H9 (cell line): ENCODE results near the gene HNF4A. TPM values are rescaled to one million over a fixed set of nuclear protein-coding genes. Genes with fewer than 3 reads are reported as not detected.

Experiments
- DNase-seq: peaks from one replicate; pipeline ENCODE4 v3.0.0-alpha.2; 2017
- H2AFZ ChIP-seq: one replicate; pipeline ENCODE4 v1.6.1; 2013; ENCODE audit warnings: mild to moderate bottlenecking, low read length, control low read depth, moderate library complexity
- H2AK5ac ChIP-seq: 2 replicates; pipeline ENCODE4 v1.6.1; 2013; ENCODE audit warnings: low read length, control low read depth, mixed read lengths; ENCODE audit not compliant: insufficient read length
- H2BK120ac ChIP-seq: one replicate; pipeline ENCODE4 v1.6.1; 2013; ENCODE audit warnings: low read depth, mild to moderate bottlenecking, low read length, control low read depth, inconsistent platforms; ENCODE audit not compliant: poor library complexity, severe bottlenecking
- H2BK12ac ChIP-seq: 2 replicates; pipeline ENCODE4 v1.6.1; 2013; ENCODE audit warnings: low read length, control low read depth, mixed read lengths, low read depth; ENCODE audit not compliant: insufficient read length
- H2BK15ac ChIP-seq: 2 replicates; pipeline ENCODE4 v1.6.1; 2013; ENCODE audit warnings: low read depth, low read length, control low read depth
- H2BK20ac ChIP-seq: one replicate; pipeline ENCODE4 v1.6.1; 2013; ENCODE audit warnings: low read depth, mild to moderate bottlenecking, low read length, control low read depth, inconsistent platforms; ENCODE audit not compliant: poor library complexity, severe bottlenecking
- H2BK5ac ChIP-seq: 2 replicates; pipeline ENCODE4 v1.6.1; 2013; ENCODE audit warnings: low read length, control low read depth, mixed read lengths; ENCODE audit not compliant: insufficient read length
- H3K14ac ChIP-seq: 2 replicates; pipeline ENCODE4 v1.6.1; 2013; ENCODE audit warnings: low read length, control low read depth; ENCODE audit not compliant: insufficient read depth
- H3K18ac ChIP-seq: 2 replicates; pipeline ENCODE4 v1.6.1; 2013; ENCODE audit warnings: low read depth, mild to moderate bottlenecking, mixed read lengths, low read length, control low read depth; ENCODE audit not compliant: insufficient read length
- H3K23ac ChIP-seq: 2 replicates; pipeline ENCODE4 v1.6.1; 2013; ENCODE audit warnings: low read length, control low read depth, mixed read lengths, low read depth; ENCODE audit not compliant: insufficient read length
- H3K23me2 ChIP-seq: 2 replicates; pipeline ENCODE4 v1.6.1; 2013; ENCODE audit warnings: low read depth, mild to moderate bottlenecking, mixed read lengths, low read length, control low read depth; ENCODE audit not compliant: insufficient read length, poor library complexity, severe bottlenecking
- H3K27ac ChIP-seq: 2 replicates; pipeline ENCODE4 v1.5.1; 2013; ENCODE audit warnings: low read length, control low read depth, mixed read lengths, low read depth; ENCODE audit not compliant: insufficient read length
- H3K27me3 ChIP-seq: 2 replicates; pipeline ENCODE4 v1.6.1; 2013; ENCODE audit warnings: low read length, control low read depth, inconsistent platforms; ENCODE audit not compliant: insufficient read depth
- H3K4ac ChIP-seq: 2 replicates; pipeline ENCODE4 v1.6.1; 2013; ENCODE audit warnings: low read depth, mild to moderate bottlenecking, control low read depth, inconsistent platforms, low read length, moderate library complexity
- H3K4me1 ChIP-seq: 2 replicates; pipeline ENCODE4 v1.6.1; 2013; ENCODE audit warnings: low read length, control low read depth, inconsistent platforms; ENCODE audit not compliant: insufficient read depth
- H3K4me2 ChIP-seq: 2 replicates; pipeline ENCODE4 v1.6.1; 2013; ENCODE audit warnings: low read length, control low read depth, mixed read lengths; ENCODE audit not compliant: insufficient read length, insufficient read depth
- H3K56ac ChIP-seq: 2 replicates; pipeline ENCODE4 v1.6.1; 2013; ENCODE audit warnings: low read depth, mild to moderate bottlenecking, mixed read lengths, low read length, control low read depth; ENCODE audit not compliant: insufficient read length
- H3K79me1 ChIP-seq: 2 replicates; pipeline ENCODE4 v1.6.1; 2013; ENCODE audit warnings: low read depth, mild to moderate bottlenecking, moderate library complexity, low read length, control low read depth, inconsistent platforms; ENCODE audit not compliant: insufficient read depth, poor library complexity, severe bottlenecking
- H3K79me2 ChIP-seq: 2 replicates; pipeline ENCODE4 v1.6.1; 2013; ENCODE audit warnings: low read length, control low read depth, inconsistent platforms; ENCODE audit not compliant: insufficient read depth
- H3K9ac ChIP-seq: 2 replicates; pipeline ENCODE4 v1.6.1; 2013; ENCODE audit warnings: low read length, control low read depth, mixed read lengths; ENCODE audit not compliant: insufficient read length; ENCODE audit errors: extremely low read depth
- H3K9me3 ChIP-seq: one replicate; pipeline ENCODE4 v1.6.1; 2013; ENCODE audit warnings: low read depth, low read length, inconsistent platforms; ENCODE audit not compliant: control insufficient read depth
- H3T11ph ChIP-seq: one replicate; pipeline ENCODE4 v1.6.1; 2013; ENCODE audit warnings: mild to moderate bottlenecking, low read length, control low read depth, inconsistent platforms
- H4K20me1 ChIP-seq: one replicate; pipeline ENCODE4 v1.6.1; 2013; ENCODE audit not compliant: control insufficient read depth, insufficient read length, insufficient read depth
- H4K5ac ChIP-seq: 2 replicates; pipeline ENCODE4 v1.6.1; 2013; ENCODE audit warnings: low read depth, mild to moderate bottlenecking, mixed read lengths, low read length, control low read depth; ENCODE audit not compliant: insufficient read length
- H4K8ac ChIP-seq: replicated peaks from 2 replicates; pipeline ENCODE4 v1.6.1; 2013; ENCODE audit warnings: low read length, control low read depth, mixed read lengths, low read depth; ENCODE audit not compliant: insufficient read length
- H4K91ac ChIP-seq: 2 replicates; pipeline ENCODE4 v1.6.1; 2013; ENCODE audit warnings: low read depth, mild to moderate bottlenecking, moderate library complexity, mixed read lengths, low read length, control low read depth; ENCODE audit not compliant: insufficient read length
- H3K27ac Mint-ChIP-seq, 3 experiments: 2 replicates in 2 of 3; 3 replicates in 1 of 3; pipeline ENCODE4 v1.8.0; 2020 to 2021; ENCODE audit warnings: mixed read lengths in 3 of 3, mild to moderate bottlenecking in 1 of 3, moderate library complexity in 1 of 3
- H3K27me3 Mint-ChIP-seq: 2 replicates; pipeline ENCODE4 v1.8.0; 2021; ENCODE audit warnings: low read depth, mild to moderate bottlenecking, moderate library complexity, mixed read lengths
- H3K36me3 Mint-ChIP-seq, 3 experiments: 2 replicates in 2 of 3; 3 replicates in 1 of 3; pipeline ENCODE4 v1.8.0; 2020 to 2021; ENCODE audit warnings: low read depth in 3 of 3, mixed read lengths in 3 of 3; ENCODE audit not compliant: insufficient read depth in 1 of 3
- H3K4me1 Mint-ChIP-seq, 2 experiments: 2 replicates each; pipeline ENCODE4 v1.8.0; 2020; ENCODE audit warnings: mixed read lengths in 2 of 2
- H3K4me3 Mint-ChIP-seq, 2 experiments: 2 replicates in 1 of 2; 3 replicates in 1 of 2; pipeline ENCODE4 v1.8.0; 2020 to 2021; ENCODE audit warnings: mild to moderate bottlenecking in 2 of 2, mixed read lengths in 2 of 2, moderate library complexity in 1 of 2
- H3K9me3 Mint-ChIP-seq, 2 experiments: 2 replicates in 1 of 2; 3 replicates in 1 of 2; pipeline ENCODE4 v1.8.0; 2020; ENCODE audit warnings: mild to moderate bottlenecking in 2 of 2, mixed read lengths in 2 of 2, moderate library complexity in 1 of 2
- WGBS: extraction: QIAGEN DNeasy Blood & Tissue Kit; methylation state at CpG from one replicate; pipeline ENCODE4 v1.1.7; 2013; ENCODE audit warnings: missing lambda C conversion rate, low lambda C conversion rate, mixed read lengths; ENCODE audit not compliant: insufficient read length; ENCODE audit errors: extremely low coverage; 5-methylcytosine and 5-hydroxymethylcytosine counted together
- total RNA-seq: library from RNA; stranded (reverse); gene quantifications from 2 replicates; pipeline ENCODE4 v1.2.1, GENCODE V29; 2021
- TF ChIP-seq, protein P1 (sequence below): fragments of 200-600 bp; sonication (generic); conservative IDR thresholded peaks from 3 replicates; pipeline ENCODE4 v1.8.0; 2021; ENCODE audit warnings: antibody characterized with exemption, mild to moderate bottlenecking

Gene HNF4A
- total RNA-seq, 1 experiment from 2014 or later = not detected

DNA sequence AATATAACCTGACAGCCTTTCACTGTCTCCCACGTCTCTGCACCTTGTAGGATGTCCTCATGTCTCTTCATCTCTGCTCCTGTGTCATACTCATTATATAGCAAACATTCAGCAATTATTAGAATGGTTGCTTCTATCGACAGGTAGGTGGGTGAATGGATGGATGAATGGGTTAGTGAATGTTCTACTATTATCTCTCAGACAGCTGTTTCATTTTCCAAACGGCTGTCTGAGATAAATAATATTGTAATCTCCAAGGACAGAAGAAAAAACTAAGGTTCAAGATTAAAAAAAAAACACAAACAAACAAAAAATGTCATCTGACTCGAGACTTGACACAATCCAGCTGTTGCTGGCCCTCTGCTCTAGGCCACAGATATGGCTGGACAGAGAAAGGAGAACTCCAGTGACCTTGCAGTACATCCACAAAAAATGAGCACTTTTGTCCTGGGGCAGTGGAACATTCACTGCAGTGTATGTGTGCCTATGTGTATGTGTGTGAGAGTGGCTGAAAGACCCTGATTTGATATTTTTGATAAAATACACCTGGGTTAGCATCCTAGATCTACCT lies 2.1 kb downstream of the HNF4A start:
- H3K14ac ChIP-seq = no peak overlapping the region
- H2AFZ ChIP-seq = no peak overlapping the region
- no peak overlapping the region for H2BK20ac ChIP-seq
- H3K56ac ChIP-seq = no peak overlapping the region
- H2AK5ac ChIP-seq = no peak overlapping the region
- H4K5ac ChIP-seq = no peak overlapping the region
- peaks cover 2% of the 10 kb centered on the region for H3K27me3 Mint-ChIP-seq
- H3K27me3 ChIP-seq = no peaks in the 10 kb centered on the region
- no peak overlapping the region for H3K9ac ChIP-seq
- no peak overlapping the region for H3T11ph ChIP-seq
- H3K23me2 ChIP-seq = no peaks in the 10 kb centered on the region
- H2BK5ac ChIP-seq = no peak overlapping the region
- H4K91ac ChIP-seq = no peak overlapping the region
- H3K4me2 ChIP-seq = no peak overlapping the region
- no peak overlapping the region for H2BK12ac ChIP-seq
- H3K27ac Mint-ChIP-seq = no peak overlapping the region
- H3K79me1 ChIP-seq = no peaks in the 10 kb centered on the region
- no CpG with 5 or more reads among the region's 4 CpGs for WGBS
- no peak overlapping the region for H3K4me3 Mint-ChIP-seq
- no peaks in the 10 kb centered on the region for H3K79me2 ChIP-seq
- no peaks in the 10 kb centered on the region; a peak in 1 of 5 replicates for H3K9me3 Mint-ChIP-seq
- H4K20me1 ChIP-seq = no peaks in the 10 kb centered on the region
- no peak overlapping the region for H4K8ac ChIP-seq
- H3K27ac ChIP-seq = no peak overlapping the region
- H3K36me3 Mint-ChIP-seq = no peaks in the 10 kb centered on the region
- H3K4ac ChIP-seq = no peak overlapping the region
- no peaks in the 10 kb centered on the region for H3K4me1 ChIP-seq
- no peak for DNase-seq
- no peak overlapping the region for H3K23ac ChIP-seq
- H3K18ac ChIP-seq = no peak overlapping the region
- no peaks in the 10 kb centered on the region for H3K9me3 ChIP-seq
- no peak overlapping the region for H2BK15ac ChIP-seq
- no peak overlapping the region for H2BK120ac ChIP-seq
- peaks cover 0 to 5% of the 10 kb centered on the region in 2 experiments; a peak in 1 of 4 replicates for H3K4me1 Mint-ChIP-seq
- TF ChIP-seq, protein P1, sequence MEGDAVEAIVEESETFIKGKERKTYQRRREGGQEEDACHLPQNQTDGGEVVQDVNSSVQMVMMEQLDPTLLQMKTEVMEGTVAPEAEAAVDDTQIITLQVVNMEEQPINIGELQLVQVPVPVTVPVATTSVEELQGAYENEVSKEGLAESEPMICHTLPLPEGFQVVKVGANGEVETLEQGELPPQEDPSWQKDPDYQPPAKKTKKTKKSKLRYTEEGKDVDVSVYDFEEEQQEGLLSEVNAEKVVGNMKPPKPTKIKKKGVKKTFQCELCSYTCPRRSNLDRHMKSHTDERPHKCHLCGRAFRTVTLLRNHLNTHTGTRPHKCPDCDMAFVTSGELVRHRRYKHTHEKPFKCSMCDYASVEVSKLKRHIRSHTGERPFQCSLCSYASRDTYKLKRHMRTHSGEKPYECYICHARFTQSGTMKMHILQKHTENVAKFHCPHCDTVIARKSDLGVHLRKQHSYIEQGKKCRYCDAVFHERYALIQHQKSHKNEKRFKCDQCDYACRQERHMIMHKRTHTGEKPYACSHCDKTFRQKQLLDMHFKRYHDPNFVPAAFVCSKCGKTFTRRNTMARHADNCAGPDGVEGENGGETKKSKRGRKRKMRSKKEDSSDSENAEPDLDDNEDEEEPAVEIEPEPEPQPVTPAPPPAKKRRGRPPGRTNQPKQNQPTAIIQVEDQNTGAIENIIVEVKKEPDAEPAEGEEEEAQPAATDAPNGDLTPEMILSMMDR = no peak
